Measurements from ENCODE around the gene ZNF268. TPM values are rescaled to one million over a fixed set of nuclear protein-coding genes. Genes with fewer than 3 reads are reported as not detected.

Gene ZNF268
- total and polyA plus RNA-seq, 4 donors, result 4.2 to 18.9 (median 10.4) TPM

Other genes starting within 250 kb of the ZNF268 start
- 10 to 100 TPM; 13.7 to 19.4 TPM for gene ZNF605, start 225.2 kb upstream of the ZNF268 start, total RNA-seq
- gene ZNF605, start 225.2 kb upstream of the ZNF268 start, polyA plus RNA-seq, result 1 to 10 TPM; 1.0 to 6.8 TPM
- 10 to 100 TPM; 10.5 to 16.7 TPM for gene ZNF26, start 195.1 kb upstream of the ZNF268 start, total RNA-seq
- 1 to 10 TPM in 1 of 2 donors, under 1 TPM in 1; 0.75 to 6.4 TPM for gene ZNF26, start 195.1 kb upstream of the ZNF268 start, polyA plus RNA-seq
- 10 to 100 TPM; 23.3 to 32.1 TPM for gene ZNF84, start 144.0 kb upstream of the ZNF268 start, total RNA-seq
- 1 to 10 TPM; 9.1 to 9.5 TPM for gene ZNF84, start 144.0 kb upstream of the ZNF268 start, polyA plus RNA-seq
- 10 to 100 TPM; 13.2 to 18.0 TPM for gene ZNF140, start 100.6 kb upstream of the ZNF268 start, total RNA-seq
- gene ZNF140, start 100.6 kb upstream of the ZNF268 start, polyA plus RNA-seq, result 10 to 100 TPM in 1 of 2 donors, 1 to 10 TPM in 1; 9.8 to 15.3 TPM
- gene ZNF891, start 51.2 kb upstream of the ZNF268 start, total RNA-seq, result 1 to 10 TPM; 3.5 to 4.9 TPM
- 1 to 10 TPM in 1 of 2 donors, under 1 TPM in 1; 0.50 to 1.2 TPM for gene ZNF891, start 51.2 kb upstream of the ZNF268 start, polyA plus RNA-seq
- gene ZNF10, start 50.9 kb upstream of the ZNF268 start, total RNA-seq, result 10 to 100 TPM; 14.8 to 16.2 TPM
- gene ZNF10, start 50.9 kb upstream of the ZNF268 start, polyA plus RNA-seq, result 10 to 100 TPM in 1 of 2 donors, 1 to 10 TPM in 1; 3.3 to 19.1 TPM
- gene ANHX, start 54.4 kb downstream of the ZNF268 start, total RNA-seq, result not detected
- not detected for gene ANHX, start 54.4 kb downstream of the ZNF268 start, polyA plus RNA-seq